Smooth muscle cell of the brain vasculature (primary cell): Measurements from ENCODE around the gene INPP5A.

Experiments
- DNase-seq: peaks from one replicate; pipeline ENCODE4 v3.0.0-alpha.2; 2012; ENCODE audit warnings: low read depth, low spot score

The INPP5A gene

DNA sequence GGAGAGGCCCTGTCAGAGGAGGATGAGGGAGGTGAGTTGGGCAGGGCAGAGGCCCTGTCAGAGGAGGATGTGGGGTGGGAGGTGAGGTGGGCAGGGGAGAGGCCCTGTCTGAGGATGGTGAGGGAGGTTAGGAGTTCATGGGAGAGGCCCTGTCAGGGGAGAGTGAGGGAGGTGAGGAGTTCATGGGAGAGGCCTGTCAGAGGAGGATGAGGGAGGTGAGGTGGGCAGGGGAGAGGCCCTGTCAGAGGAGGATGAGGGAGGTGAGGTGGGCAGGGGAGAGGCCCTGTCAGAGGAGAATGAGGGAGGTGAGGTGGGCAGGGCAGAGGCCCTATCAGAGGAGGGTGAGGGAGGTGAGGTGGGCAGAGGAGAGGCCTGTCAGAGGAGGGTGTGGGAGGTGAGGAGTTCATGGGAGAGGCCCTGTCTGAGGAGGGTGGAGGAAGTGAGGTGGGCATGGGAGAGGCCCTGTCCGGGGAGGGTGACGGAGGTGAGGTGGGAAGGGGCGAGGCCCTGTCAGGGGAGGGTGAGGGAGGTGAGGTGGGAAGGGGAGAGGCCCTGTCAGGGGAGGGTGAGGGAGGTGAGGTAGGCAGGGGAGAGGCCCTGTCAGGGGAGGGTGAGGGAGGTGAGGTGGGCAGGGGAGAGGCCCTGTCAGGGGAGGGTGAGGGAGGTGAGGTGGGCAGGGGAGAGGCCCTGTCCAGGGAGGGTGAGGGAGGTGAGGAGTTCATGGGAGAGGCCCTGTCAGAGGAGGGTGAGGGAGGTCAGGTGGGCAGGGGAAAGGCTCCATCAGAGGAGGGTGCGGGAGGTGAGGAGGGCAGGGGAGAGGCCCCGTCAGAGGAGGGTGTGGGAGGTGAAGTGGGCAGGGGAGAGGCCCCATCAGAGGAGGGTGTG lies 73.7 kb downstream of the INPP5A start:
- DNase-seq, result no peak

DNA sequence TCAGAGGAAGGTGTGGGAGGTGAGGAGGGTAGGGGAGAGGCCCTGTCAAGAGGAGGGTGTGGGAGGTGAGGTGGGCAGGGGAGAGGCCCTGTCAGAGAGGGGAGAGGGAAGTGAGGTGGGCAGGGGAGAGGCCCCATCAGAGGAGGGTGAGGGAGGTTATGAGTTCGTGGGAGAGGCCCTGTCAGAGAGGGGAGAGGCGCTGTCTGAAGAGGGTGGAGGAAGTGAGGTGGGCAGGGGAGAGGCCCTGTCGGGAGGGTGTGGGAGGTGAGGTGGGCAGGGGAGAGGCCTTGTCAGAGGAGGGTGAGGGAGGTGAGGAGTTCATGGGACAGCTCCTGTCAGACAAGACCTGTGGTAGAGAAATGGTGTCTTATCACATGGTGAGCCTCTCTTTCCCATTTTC lies 74.4 kb downstream of the INPP5A start:
- DNase-seq, result no peak

DNA sequence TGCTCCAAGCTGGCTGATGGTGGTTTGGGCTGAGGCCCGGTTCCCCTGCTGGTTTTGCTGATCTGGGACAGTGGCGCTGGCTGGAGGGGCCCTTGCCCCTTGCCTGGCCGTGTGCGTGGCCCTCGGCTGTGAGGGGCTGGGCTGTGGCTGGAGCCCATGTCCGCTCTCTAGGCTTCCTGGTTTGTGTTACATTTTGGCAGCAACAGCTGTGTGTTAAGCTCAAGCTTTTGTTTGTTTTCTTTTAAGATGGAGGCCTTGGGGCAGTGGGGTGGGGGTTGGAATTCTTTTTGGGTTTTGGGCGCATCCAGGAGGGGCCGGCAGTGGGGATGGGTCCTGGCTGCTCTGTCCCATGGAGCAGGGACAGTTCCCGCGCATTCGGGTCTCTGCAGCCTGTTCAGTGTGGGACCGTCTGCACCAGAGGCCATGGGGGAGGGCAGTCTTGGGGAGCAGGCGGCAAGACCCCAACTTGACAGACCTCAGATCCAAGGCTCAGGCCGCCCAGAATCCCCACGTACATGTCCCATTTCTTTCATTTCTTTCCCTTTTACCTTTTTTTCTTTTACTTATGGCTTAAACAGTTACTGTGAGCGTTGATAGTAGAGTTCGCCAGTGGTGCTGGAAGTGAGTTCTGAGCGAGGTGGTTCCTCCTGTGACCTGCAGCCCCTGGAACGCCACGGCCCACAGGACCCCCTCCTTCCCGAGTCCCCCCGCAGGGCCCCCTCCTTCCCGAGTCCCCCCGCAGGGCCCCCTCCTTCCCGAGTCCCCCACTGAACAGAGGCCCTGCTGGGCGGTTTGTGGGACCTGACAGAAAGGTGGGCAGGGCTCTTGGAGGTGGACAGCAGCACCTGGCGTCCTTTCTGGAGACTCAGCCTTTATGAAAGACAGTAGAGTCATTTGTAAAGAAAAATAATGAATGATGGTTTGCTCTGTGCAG lies 75.3 kb downstream of the INPP5A start:
- DNase-seq, result no peak

DNA sequence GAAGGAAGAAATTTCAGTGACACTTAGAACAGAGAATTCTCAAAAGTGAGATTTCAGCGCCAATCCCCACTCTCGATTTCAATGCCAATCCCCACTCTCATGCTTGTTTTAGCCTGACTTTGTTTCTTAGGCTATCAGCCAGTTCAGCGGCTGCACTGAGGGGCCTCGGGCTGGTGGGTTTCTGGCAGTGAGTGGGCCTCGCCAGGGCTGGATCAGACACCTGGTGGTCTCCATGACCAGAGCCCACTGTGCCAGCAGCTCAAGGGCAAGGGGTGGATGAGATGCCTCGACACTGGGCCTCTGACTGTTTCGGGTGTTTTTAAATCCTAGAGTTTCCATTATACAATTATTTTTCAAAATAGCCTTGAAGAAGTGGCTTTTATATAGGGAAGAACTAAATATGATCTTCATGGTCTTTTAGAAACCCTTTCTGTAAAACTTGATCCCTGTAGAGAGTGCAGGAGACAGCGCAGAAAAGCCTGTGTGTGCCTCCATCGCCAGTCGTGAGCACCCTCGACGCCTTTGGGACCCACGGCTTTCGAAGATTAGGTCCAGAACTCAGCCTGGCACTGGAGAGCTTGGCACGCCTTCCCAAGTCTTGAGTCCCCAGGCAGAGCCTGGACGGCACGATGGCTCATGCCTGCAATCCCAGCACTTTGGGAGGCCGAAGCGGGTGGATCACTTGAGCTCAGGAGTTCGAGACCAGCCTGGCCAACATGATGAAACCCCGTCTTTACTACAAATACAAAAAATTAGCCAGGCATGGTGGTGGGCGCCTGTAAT lies 76.2 kb downstream of the INPP5A start:
- DNase-seq, result no peak

DNA sequence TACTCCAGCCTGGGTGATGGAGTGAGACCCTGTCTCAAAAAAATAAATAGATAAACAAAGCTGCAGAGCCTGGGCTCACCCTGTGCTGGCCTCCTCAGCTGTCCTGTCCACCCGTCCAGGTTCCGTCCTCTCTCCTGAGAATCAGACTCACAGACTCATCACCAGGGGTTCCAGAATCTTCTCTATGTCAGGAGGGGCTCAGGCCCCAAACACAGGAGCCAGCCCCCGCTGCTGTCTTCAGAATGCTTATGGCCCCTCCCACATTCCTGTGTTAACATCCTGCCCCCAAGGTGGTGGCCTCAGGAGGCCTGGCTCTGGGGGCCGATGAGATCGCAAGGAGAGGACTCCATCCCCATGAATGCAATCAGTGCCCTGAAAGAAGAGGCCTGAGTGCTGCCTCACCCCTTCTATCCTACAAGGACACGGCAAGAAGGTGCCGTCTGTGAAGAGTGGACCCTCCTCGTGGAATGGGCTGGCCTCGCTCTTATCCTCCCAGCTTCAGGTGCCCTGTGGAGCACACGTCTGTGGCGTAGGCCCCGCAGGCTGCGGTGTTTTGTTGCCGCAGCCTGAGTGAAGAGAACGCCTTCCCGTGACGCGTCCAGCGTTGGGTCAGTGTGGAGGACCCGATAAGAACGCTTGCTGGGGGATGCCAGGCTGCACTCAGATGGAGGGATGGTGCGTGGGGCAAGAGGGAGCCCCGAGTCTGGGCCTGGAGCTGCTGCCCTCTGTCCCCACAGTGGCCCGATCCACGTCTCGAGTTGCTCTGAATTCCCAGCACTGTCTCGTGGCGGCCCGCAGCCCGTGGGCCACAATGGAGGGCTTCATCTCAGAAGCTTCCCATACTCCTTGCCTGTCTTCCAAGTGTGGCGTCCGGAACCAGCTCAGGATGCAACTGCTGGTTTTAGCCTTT lies 77.1 kb downstream of the INPP5A start:
- DNase-seq, result no peak

DNA sequence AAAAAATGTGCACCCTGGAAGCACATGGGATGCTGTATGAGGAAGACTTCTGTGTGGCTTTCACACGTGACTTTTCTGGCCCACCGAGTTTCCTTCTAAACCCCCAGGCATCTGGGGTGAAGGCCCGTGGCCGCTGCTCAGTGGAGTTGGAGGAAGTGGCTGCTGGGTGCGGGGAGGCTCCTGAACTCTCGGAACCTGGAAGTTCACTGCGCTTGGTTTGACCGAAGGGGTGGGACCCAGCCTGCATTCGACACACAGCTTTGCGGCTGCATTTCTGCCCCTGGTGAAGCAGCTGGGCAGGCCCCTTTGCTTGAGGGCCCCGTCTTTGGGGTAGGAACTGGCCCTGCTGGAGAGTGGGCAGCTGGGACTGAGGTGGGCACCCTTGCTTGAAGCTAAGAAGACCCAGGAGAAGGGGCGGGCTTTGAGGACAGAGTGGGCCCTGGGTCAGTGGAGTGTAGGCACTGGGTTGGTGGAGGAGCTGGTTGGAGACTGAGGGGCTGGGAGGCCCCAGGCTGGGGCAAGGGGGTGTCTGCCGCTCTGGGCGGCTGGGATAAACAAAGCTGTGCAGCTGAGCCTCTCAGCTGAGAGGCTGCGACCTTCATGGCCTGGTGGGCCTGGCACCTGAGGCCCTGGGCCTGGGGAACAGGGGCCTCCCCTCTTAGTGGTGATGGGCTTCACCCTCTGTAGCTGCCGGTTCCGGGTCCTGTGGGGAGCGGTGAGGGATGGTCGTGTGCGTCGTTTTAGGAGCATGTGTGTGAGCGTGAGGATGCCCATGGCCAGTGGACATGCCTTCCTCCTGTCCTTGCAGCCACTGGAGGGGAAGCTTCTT lies 78.0 kb downstream of the INPP5A start:
- no peak for DNase-seq

DNA sequence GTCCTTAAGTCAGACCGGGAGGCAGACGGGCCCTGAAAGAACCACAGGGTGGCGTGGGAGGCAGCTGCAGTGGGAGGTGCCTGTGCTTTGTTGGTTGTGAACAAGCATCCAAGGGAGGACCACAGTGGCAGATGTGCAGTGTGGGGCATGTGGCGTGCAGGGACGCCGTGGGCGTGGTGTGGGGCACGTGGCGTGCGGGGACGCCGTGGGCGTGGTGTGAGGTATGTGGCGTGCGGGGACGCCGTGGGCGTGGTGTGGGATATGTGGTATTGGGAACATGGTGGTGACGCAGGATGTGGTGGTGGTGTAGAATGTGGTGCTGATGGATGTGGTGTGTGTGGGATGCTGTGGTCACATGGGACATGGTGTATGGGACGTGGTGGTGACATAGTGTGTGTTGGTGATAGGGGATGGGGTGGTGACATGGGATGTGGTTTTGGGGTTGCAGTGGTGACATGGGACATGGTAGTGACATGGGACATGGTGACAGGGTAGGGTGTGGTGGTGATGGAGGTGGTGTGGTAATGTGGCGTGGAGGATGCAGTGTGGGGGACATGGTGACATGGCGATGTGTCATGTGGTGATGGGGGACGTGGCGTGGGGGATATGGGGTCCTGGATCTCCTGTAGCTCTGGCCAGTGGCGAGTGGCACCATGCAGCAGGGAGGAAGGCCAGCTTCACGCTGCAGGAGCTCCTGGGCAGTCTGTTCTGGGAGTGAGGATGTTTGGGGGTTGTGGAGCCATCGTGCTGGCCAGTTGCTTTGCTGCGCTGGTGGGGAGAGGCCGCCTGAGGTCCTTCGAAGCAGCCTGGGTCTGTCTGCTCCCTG lies 78.8 kb downstream of the INPP5A start:
- no peak for DNase-seq

GRCh38 chr10:132616996-132617736 lies 79.6 kb downstream of the INPP5A start:
- no peak for DNase-seq

GRCh38 chr10:132617737-132618052 lies 80.1 kb downstream of the INPP5A start:
- DNase-seq, result no peak

DNA sequence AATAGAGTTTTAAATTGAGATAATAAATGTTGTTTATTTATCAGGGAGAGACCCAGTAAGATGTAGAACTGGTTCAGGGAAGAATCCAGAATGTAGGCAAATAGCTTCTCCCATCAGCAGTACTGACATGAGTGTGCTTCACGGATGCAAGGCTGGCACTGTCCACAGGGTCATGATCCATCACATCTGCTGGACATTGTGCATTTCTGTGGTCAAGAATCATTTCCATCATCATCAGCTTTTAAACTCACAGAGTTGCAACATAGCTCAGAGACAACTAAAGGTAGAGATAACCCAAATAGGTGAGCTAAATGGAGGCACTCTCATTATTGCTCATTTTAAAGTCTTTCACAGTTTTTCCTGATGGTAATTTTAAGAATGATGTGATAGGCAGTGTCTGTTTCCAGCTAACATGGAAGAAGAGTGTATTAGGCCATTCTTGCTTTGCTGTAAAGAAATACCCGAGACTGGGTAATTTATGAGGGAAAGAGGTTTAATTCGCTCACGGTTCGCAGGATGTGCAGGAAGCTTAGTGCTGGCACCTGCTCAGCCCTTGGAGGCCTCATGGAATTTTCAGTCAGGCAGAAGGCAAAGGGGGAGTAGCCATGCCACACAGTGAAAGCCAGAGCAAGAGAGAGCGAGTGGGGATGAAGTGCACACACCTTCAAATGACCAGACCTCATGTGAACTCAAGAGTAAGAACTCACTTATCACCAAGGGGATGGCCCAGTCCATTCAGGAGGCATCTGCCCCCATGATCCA lies 80.8 kb downstream of the INPP5A start:
- DNase-seq, result no peak

DNA sequence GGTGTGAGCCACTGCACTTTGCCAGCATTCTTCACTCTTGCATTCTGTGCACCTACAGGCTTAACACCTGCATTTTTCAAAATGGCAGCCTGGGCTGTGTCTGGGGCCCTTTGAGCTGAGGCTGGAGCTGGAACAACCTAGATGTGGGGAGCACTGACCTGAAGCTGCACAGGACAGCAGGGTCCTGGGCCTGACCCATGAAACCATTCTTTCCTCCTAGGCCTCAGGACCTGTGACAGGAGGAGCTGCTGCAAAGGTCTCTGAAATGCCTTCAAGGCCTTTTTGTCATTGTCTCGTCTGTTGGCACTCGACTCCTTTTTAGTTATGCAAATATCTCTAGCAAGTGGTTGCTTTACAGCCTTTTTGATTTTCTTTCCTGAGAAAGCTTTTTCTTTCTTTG lies 82.3 kb downstream of the INPP5A start:
- no peak for DNase-seq

- no peak for DNase-seq
These were observed 86.7 kb downstream of the INPP5A start for GRCh38 chr10:132624061-132624846.

GRCh38 chr10:132624847-132625471 lies 87.4 kb downstream of the INPP5A start:
- DNase-seq, result no peak

DNA sequence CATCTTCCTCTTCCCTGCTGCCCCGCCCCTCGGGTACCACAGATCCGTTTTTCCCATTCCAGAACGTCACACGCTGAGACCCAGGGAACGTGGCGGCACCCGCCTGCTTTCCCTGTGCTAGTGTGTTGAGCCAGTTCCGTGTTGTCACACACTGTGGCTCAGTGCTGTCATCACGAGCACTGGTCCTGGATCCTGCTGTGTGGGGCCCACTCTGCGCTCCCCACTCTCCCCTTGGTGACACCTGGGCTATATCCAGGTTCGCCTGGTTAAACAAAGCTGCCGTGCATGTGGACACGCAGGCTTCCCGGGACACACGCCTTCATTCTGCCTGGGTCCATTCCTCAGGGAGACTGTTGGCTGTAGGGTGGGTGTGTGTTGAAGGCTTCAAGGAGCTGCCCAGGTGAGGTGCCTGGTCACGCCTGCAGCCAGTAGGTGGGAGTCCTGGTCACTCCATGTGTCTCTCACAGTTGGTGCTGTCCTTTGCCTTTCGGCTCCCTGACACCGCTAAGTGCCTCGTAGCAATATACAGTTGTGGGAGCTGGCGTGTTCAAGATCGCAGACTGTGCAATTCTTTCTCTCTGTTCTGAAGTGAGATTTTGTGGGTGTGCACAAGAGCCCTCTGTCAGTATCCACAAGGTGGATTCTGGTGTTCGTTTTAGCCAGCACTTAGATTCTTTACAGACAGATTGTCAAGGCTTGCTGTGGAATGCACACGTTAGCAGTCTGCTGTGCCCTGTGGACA lies 88.6 kb downstream of the INPP5A start:
- DNase-seq, result no peak

DNA sequence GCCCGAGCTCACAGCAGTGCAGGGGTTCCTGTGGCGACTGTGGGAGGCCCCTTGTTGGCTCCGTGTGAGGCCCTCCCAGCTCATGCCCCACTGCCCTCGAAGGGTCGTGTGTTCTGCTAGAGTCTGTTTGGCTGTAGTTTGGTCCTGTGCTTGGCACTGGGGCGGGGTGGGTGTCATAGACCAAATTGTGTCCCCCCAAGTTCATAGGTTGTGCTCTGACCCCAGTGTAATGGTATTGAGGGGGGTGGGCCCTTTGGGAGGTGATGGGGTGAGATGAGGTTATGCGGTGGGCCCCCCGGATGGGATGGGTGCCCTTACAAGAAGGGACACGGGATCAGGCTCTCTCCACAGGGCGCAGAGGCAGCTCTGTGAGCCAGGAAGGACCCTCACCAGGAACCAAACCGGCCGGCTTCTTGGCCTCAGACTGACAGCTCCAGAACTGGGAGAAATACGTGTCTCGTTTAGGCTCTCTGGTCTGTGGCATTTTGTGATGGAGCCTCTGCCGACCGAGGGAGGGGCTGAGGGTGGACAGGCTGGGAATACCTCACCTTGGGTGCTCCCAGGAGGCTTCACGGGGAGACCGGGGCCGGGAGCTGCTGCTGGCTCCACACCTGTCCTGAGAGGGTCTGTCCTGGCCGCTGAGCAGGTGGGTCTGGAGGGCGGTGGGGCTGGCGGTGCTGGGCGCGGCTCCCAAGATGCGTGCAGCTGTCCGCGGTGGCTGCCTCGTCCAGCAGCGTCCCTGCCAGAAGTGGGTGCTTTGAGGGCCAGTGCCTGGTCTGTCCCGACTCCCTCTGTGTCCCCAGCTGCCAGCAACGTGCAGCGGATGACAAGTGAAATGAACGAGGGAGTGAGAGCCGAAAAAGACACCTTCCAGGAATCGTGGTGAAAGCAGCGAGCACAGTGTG lies 89.4 kb downstream of the INPP5A start:
- DNase-seq, result no peak
